AG04450 (cell line): ENCODE measurements around the gene EFEMP1. TPM values are rescaled to one million over a fixed set of nuclear protein-coding genes. Genes with fewer than 3 reads are reported as not detected.

Source experiments
- CTCF ChIA-PET: fragments of 300-600, 350-600 bp; formaldehyde crosslinking; extraction: SDS; loops from one replicate; lab custom pipeline; 2022; ENCODE audit warnings: antibody characterized with exemption, inconsistent platforms; lab: Charles Lee
- POLR2A ChIA-PET: fragments of 350-600 bp; formaldehyde crosslinking; extraction: SDS; loops from one replicate; lab custom pipeline; 2021; ENCODE audit warnings: antibody characterized with exemption, inconsistent platforms; lab: Yijun Ruan, JAX
- DNase-seq: peaks from one replicate; pipeline ENCODE4 v3.0.0-alpha.2; 2011; ENCODE audit warnings: low read depth, low spot score
- H3K27ac ChIP-seq: one replicate; pipeline ENCODE4 v1.5.1; 2012; ENCODE audit warnings: low read depth, low read length, control low read depth
- H3K27me3 ChIP-seq: one replicate; pipeline ENCODE4 v1.6.0; 2012; ENCODE audit warnings: low read length; ENCODE audit not compliant: control insufficient read depth, insufficient read depth
- H3K4me3 ChIP-seq: 2 replicates; pipeline ENCODE4 v1.5.1; 2011; ENCODE audit warnings: mild to moderate bottlenecking, low read depth, low read length, control low read depth
- H3K9me3 ChIP-seq: 2 replicates; pipeline ENCODE4 v1.5.1; 2012; ENCODE audit warnings: low read length; ENCODE audit not compliant: control insufficient read depth, insufficient read depth
- polyA plus RNA-seq: library from polyadenylated mRNA; depleted of rRNA; stranded (reverse); fragments of >200 nt; gene quantifications from 2 replicates; pipeline ENCODE4 v1.2.3, GENCODE V29; 2011
- TF ChIP-seq, protein P1 (sequence below): IDR thresholded peaks from 2 replicates; pipeline ENCODE4 v1.5.1; 2011; ENCODE audit warnings: low read depth, low read length, control low read depth, inconsistent platforms

EFEMP1 gene
- polyA plus RNA-seq, 1 experiment, result 423 TPM

DNA sequence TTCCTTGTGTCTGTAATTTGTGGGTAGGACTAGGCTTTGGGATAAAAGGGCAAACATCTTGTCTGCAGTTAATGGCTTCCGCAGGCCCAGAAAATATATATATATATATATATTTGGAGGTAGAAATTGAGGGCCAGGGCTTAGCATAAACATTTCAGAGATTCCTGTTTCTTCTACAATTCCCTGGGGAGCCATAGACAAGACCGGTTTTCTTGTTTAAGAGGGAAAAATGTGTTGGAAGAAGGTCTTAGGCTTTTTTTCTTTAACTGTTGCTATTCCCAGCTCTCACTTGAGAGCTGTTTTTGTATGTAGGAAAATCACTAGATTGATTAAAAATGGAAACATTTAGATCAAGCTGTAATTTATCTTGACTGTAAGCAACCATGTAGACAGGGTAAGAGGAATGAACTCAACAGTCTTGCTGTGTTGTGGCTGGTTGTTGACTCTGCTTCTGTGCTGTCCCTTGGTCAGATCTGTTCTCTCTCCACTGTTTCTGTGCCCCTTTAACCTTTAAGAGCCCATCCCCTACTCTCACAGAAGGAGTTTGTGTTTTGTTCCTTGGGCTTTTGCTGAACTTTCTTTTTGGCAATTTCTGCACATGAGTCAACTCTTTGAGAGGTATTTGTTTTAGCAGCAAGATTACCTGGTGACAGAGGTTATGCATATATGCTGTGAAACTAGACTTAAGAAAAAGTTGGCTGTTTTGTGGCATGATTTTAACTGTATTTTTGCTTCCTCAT, 58.3 kb downstream of the EFEMP1 start:
- ChIA-PET POLR2A (no interaction called here), CTCF (no interaction called here)
- TF ChIP-seq, protein P1, sequence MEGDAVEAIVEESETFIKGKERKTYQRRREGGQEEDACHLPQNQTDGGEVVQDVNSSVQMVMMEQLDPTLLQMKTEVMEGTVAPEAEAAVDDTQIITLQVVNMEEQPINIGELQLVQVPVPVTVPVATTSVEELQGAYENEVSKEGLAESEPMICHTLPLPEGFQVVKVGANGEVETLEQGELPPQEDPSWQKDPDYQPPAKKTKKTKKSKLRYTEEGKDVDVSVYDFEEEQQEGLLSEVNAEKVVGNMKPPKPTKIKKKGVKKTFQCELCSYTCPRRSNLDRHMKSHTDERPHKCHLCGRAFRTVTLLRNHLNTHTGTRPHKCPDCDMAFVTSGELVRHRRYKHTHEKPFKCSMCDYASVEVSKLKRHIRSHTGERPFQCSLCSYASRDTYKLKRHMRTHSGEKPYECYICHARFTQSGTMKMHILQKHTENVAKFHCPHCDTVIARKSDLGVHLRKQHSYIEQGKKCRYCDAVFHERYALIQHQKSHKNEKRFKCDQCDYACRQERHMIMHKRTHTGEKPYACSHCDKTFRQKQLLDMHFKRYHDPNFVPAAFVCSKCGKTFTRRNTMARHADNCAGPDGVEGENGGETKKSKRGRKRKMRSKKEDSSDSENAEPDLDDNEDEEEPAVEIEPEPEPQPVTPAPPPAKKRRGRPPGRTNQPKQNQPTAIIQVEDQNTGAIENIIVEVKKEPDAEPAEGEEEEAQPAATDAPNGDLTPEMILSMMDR, result no peak
- Histone ChIP-seq H3K9me3 (no peaks in the 10 kb centered on the region), H3K4me3 (no peak overlapping the region), H3K27me3 (no peaks in the 10 kb centered on the region), H3K27ac (peak overlapping the region; percentile 43)
- DNase-seq, result no peak

DNA sequence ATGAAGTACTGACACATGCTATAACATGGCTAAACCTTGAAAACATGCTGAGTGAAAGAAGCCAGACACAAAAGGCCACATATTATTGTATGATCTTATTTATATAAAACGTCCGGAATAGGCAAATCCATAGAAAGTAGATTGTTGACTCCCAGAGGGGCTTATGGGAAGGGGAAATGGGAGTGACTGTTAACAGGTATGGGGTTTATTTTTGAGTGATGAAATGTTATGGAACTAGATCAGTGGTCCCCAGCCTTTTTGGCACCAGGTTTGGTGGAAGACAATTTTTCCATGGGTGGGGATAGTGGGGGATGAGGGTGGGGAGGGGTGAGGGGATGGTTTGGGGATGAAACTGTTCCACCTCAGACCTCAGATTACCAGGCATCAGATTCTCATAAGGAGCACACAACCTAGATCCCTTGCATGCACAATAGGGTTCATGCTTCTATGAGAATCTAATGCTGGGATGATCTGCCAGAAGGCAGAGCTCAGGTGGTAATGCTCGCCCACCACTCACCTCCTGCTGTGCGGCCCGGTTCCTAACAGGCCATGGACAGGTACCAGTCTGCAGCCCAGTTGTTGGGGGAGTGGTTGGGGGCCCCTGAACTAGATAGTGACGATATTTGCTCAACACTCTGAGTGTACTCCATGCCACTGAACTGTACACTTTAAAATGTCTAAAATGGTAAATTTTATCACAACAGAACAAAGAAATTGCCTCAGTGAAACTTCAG, 59.1 kb downstream of the EFEMP1 start:
- POLR2A ChIA-PET, result no interaction called here
- Histone ChIP-seq H3K27ac (no peak overlapping the region), H3K27me3 (no peaks in the 10 kb centered on the region), H3K9me3 (no peaks in the 10 kb centered on the region), H3K4me3 (no peak overlapping the region)
- CTCF ChIA-PET, result no interaction called here
- TF ChIP-seq, protein P1, result no peak
- DNase-seq, result no peak

DNA sequence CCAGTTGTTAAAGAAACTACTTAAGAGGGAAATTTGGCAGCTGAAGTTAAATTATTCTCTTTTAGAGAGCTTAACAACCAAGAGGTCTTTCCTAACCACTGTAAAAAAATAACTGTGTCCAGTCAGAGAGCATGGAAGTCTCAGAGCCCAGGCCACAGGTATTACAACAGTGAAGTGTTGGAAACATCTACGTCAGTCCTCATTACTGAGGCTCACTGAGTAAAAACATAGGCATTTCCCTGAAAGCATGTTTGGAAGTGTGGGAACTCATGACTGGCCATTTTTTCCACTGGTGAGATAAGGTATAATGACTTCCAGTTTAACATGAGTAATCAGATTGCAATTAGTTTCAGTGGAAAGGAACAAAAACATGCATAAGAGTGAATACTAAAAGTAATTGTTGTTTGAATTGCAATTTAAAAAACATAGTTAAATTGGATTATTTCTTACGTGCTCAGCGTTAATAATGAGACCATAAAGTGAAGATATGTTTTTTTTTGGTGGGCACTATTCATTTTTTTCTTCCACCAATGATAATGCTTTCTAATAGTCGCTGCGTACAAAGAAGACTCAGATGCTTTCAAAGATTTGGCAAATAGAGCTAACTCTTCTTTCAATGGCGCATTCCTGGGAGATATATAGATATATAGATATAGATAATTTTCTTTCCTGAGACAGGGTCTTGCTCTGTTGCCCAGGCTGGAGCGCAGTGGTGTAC, 60.8 kb downstream of the EFEMP1 start:
- Histone ChIP-seq H3K27ac (peak overlapping the region; percentile 97), H3K9me3 (no peaks in the 10 kb centered on the region), H3K4me3 (no peak overlapping the region), H3K27me3 (no peaks in the 10 kb centered on the region)
- POLR2A ChIA-PET, result interaction anchor here (0.8 to 1.5 kb wide), 7 partner anchors 15 to 97 kb away, joined by 3 to 8 read pairs (median 4); no protein-coding TSS in a partner anchor
- DNase-seq, result peak; percentile 99
- TF ChIP-seq, protein P1, result no peak
- CTCF ChIA-PET, result interaction anchor here (1.0 to 1.5 kb wide), 3 partner anchors 13 to 145 kb away, joined by 3 to 4 read pairs (median 3); no protein-coding TSS in a partner anchor

DNA sequence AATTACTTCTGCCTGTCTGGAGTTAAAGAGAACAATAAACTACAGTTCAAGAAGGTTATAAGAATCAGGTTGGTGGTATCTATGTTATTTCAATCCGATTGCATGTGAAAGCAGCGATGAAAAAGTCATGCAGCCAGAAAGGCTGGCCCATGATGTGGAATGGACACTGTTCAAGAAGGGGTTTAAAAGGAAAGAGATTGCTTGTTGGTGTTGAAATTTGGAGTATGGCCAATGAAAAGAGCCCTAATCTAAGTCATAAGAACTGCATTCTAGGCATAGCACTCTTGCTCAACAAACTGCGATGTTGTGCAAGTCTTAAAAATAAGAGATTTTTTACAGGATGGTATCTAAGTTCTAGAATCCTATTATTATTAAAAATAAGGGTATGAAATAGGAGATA, 61.3 kb downstream of the EFEMP1 start:
- no peak overlapping the region for H3K4me3 ChIP-seq

More for the DNA sequence above, 61.3 kb downstream of the EFEMP1 start:
- ChIA-PET POLR2A (interaction anchor here (0.8 to 1.5 kb wide), 5 partner anchors 14 to 61 kb away, joined by 3 to 8 read pairs (median 4); no protein-coding TSS in a partner anchor), CTCF (interaction anchor here (1.1 to 1.8 kb wide), 3 partner anchors 91 to 146 kb away, joined by 3 to 8 read pairs (median 4); no protein-coding TSS in a partner anchor)
- Histone ChIP-seq H3K27ac (peak overlapping the region; percentile 96), H3K27me3 (no peaks in the 10 kb centered on the region), H3K9me3 (no peaks in the 10 kb centered on the region)
- peak; percentile 95 for DNase-seq
- TF ChIP-seq, protein P1, result no peak
